ENCODE measurements around the gene SLC35D2. TPM values are rescaled to one million over a fixed set of nuclear protein-coding genes. Genes with fewer than 3 reads are reported as not detected.
A peak's percentile ranks its signal among the peaks of the same experiment; 100 is the strongest.

SLC35D2 gene
- total RNA-seq, 4 donors from 2014 or later: 25.1 to 66.6 (median 32.0) TPM

GRCh38 chr9:96418083-96418919 is 34.8 kb upstream of the SLC35D2 start, which contains the start of gene ZNF367:
TSS of gene ZNF367 (minus strand) at chr9:96418370. CDS start at chr9:96418032, 338 bp downstream.
- Histone ChIP-seq H3K9me3 (no peaks in the 10 kb centered on the region), H3K4me3 (peak within 1 kb of the TSS; percentile 67 to 98 (median 86)), H3K27me3 (no peaks in the 10 kb centered on the region), H3K36me3 (no peaks in the 10 kb centered on the region), H3K27ac (peak within 1 kb of the TSS; percentile 97 to 100 (median 100)), H3K4me1 (peaks cover 6 to 33% (median 25%) of the 10 kb centered on the region in 4 donors)
- TF ChIP-seq CTCF (IDR thresholded peaks at IDR 0.05) (peak in 1 of 5 experiments; percentile 7), POLR2A (IDR thresholded peaks at IDR 0.05) (peak in 1 of 2 donors; percentile 50), EP300 (IDR thresholded peaks at IDR 0.05) (peak; percentile 24 to 66)
- peak; percentile 95 to 98 for DNase-seq (ENCODE audit: low spot score in 2 of 2)
- 0 to 1% methylated on average over 23 to 43 of the region's 100 CpGs for WGBS, 2 donors

GRCh38 chr9:96417661-96418082 is 34.2 kb upstream of the SLC35D2 start:
- Histone ChIP-seq H3K4me3 (peak overlapping the region; percentile 67 to 98 (median 86)), H3K4me1 (peaks cover 6 to 33% (median 25%) of the 10 kb centered on the region in 4 donors), H3K36me3 (no peaks in the 10 kb centered on the region), H3K27me3 (no peaks in the 10 kb centered on the region), H3K9me3 (no peaks in the 10 kb centered on the region), H3K27ac (peak overlapping the region; percentile 85 to 100 (median 100))
- TF ChIP-seq POLR2A (IDR thresholded peaks at IDR 0.05) (no peak), EP300 (IDR thresholded peaks at IDR 0.05) (no peak), CTCF (IDR thresholded peaks at IDR 0.05) (no peak)
- WGBS, 2 donors: 1% methylated on average over 23 to 32 of the region's 62 CpGs
- no peak for DNase-seq (ENCODE audit: low spot score in 2 of 2)

GRCh38 chr9:96417051-96417586 is 33.6 kb upstream of the SLC35D2 start:
- H3K36me3 ChIP-seq: no peaks in the 10 kb centered on the region
- peak overlapping the region; percentile 85 to 100 (median 100) for H3K27ac ChIP-seq
- H3K27me3 ChIP-seq: no peaks in the 10 kb centered on the region
- 0% methylated on average over 6 to 25 of the region's 50 CpGs for WGBS, 2 donors
- peak; percentile 79 to 85 for DNase-seq (ENCODE audit: low spot score in 2 of 2)
- peak; percentile 72 to 90 for TF ChIP-seq EP300 (IDR thresholded peaks at IDR 0.05)
- peak; percentile 28 to 76 for TF ChIP-seq POLR2A (IDR thresholded peaks at IDR 0.05)
- TF ChIP-seq CTCF (IDR thresholded peaks at IDR 0.05): peak in 1 of 5 experiments; percentile 55
- peak overlapping the region; percentile 67 to 98 (median 86) for H3K4me3 ChIP-seq
- peaks cover 6 to 33% (median 25%) of the 10 kb centered on the region in 4 donors for H3K4me1 ChIP-seq
- H3K9me3 ChIP-seq: no peaks in the 10 kb centered on the region

- no peak for DNase-seq (ENCODE audit: low spot score in 2 of 2)
- Histone ChIP-seq H3K27ac (peak overlapping the region in 3 of 4 donors; percentile 15 to 63 (median 26)), H3K27me3 (no peaks in the 10 kb centered on the region), H3K4me3 (peak overlapping the region in 1 of 4 donors; percentile 17), H3K4me1 (peaks cover 0 to 10% (median 8%) of the 10 kb centered on the region in 4 donors), H3K9me3 (no peaks in the 10 kb centered on the region), H3K36me3 (no peaks in the 10 kb centered on the region)
- WGBS, 2 donors: 44 to 47% methylated on average over 7 of the region's 7 CpGs
- peak in 1 of 2 donors; percentile 37 for TF ChIP-seq EP300 (IDR thresholded peaks at IDR 0.05)
- no peak for TF ChIP-seq CTCF (IDR thresholded peaks at IDR 0.05)
Observed at GRCh38 chr9:96413302-96414221, 30.1 kb upstream of the SLC35D2 start.
